Measurements from ENCODE around the gene ZNF497.
A peak's percentile ranks its signal among the peaks of the same experiment; 100 is the strongest.

Gene ZNF497

DNA sequence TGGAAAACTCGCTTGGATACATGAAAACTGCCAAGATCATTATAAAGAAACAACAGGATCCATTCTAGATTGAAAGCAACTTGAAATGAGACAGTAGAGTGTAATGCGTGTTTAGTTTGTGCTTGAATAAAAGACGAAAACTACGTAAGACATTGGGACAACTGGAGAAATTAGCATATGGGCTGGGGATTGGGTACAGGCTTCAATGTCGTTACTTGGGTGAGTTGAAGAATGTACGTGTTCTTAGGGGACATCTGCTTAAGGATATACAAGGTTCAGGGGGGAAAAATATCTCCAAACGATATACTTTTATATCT lies 57.8 kb downstream of the ZNF497 start:
- H3K4me3 ChIP-seq (ENCODE audit: low read depth, low read length), result peak overlapping the region; percentile 99
- peaks cover 16% of the 10 kb centered on the region for H3K79me2 ChIP-seq (ENCODE audit: control insufficient read depth, insufficient read depth, low read length, unreplicated experiment)
- peaks cover 4% of the 10 kb centered on the region for H3K4me1 ChIP-seq (ENCODE audit: control insufficient read depth, insufficient read depth, low read length, unreplicated experiment)
- H3K27ac ChIP-seq (ENCODE audit: low read depth, low read length), result peak overlapping the region; percentile 63
- peaks cover 22% of the 10 kb centered on the region; the same call in 1 of the 2 replicates for H3K36me3 ChIP-seq (ENCODE audit: insufficient read depth, low read length)
- H2AFZ ChIP-seq (ENCODE audit: low read length, unreplicated experiment), result peak overlapping the region; percentile 81
- H3K27me3 ChIP-seq (ENCODE audit: insufficient read depth, low read length), result no peaks in the 10 kb centered on the region
